ENCODE data around the gene CNOT4. TPM values are rescaled to one million over a fixed set of nuclear protein-coding genes. Genes with fewer than 3 reads are reported as not detected.

Gene CNOT4
- total and polyA plus RNA-seq, 2 of the 4 experiments (the other 2 are of a cell fraction): 7.0 to 8.1 TPM

DNA sequence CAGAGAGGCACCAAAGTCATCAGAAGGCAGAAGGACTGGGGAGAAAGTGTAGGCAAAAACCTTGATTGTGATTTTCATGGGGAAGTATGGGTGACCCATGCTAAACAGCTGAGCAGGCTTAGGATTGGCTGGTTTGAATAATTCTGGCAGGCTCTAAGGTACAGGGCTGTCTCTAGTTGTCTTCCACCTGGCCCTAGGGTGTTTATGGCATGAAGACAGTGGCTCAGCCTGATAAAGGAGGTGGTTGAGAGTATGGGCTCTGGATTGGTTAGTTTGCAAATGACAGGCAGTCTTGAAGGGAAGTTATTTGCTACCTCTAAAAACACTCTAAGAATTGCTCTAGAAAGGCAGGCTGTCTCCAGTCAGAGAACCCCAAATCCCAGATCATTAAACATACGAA is 176.0 kb downstream of the CNOT4 start:
- Histone ChIP-seq H4K91ac (ENCODE audit: insufficient read depth, low read depth, low read length) (no peak overlapping the region), H4K20me1 (ENCODE audit: insufficient read depth, low read length) (no peaks in the 10 kb centered on the region), H2BK5ac (ENCODE audit: low read depth, low read length, poor library complexity, severe bottlenecking) (no peak overlapping the region), H3K9me1 (ENCODE audit: insufficient read depth, low read length) (no peaks in the 10 kb centered on the region), H2AK9ac (replicated peaks; ENCODE audit: low read depth, low read length, poor library complexity) (no peak overlapping the region), H3K27ac (ENCODE audit: insufficient read depth, low read length) (no peak overlapping the region), H2AK5ac (ENCODE audit: low read depth, low read length) (no peak overlapping the region), H3K14ac (replicated peaks; ENCODE audit: low read depth, low read length) (no peak overlapping the region), H3K79me1 (ENCODE audit: low read depth in 1 of 2, low read length in 2 of 2) (no peaks in the 10 kb centered on the region), H3K36me3 (ENCODE audit: control insufficient read depth, insufficient read depth, low read length) (no peaks in the 10 kb centered on the region), H2BK15ac (ENCODE audit: low read depth, low read length) (no peak overlapping the region), H2BK20ac (ENCODE audit: low read depth, low read length) (no peak overlapping the region), H3K23ac (ENCODE audit: low read depth, low read length) (no peak overlapping the region), H3K18ac (ENCODE audit: low read depth, low read length) (no peak overlapping the region), H3K4me3 (ENCODE audit: insufficient read depth, low read depth, low read length) (no peak overlapping the region), H4K5ac (ENCODE audit: low read depth, low read length) (no peak overlapping the region), H3K9ac (ENCODE audit: low read depth, low read length) (no peak overlapping the region), H3K56ac (ENCODE audit: extremely low read depth, insufficient read depth, low read length) (no peak overlapping the region), H4K8ac (ENCODE audit: low read depth in 2 of 2, low read length in 2 of 2) (no peak overlapping the region), H2AFZ (replicated peaks; ENCODE audit: low read length, poor library complexity) (no peak overlapping the region), H3K4me2 (ENCODE audit: low read depth, low read length) (no peak overlapping the region), H3K4me1 (ENCODE audit: control insufficient read depth, insufficient read depth, low read length) (no peaks in the 10 kb centered on the region), H3K9me3 (ENCODE audit: control insufficient read depth, insufficient read depth, low read length) (no peaks in the 10 kb centered on the region), H2BK120ac (ENCODE audit: low read depth, low read length) (no peak overlapping the region), H3K4ac (ENCODE audit: low read depth, low read length) (no peak overlapping the region), H3K27me3 (ENCODE audit: control insufficient read depth, insufficient read depth, low read length) (peaks cover 3% of the 10 kb centered on the region)
- in situ Hi-C loops (cut with MboI; ENCODE audit: low sequenced_read_pairs) (no loop called here), dilution Hi-C loops (cut with HindIII; ENCODE audit: low sequenced_read_pairs, unreplicated experiment) (no loop called here), intact Hi-C loops (cut with micrococcal nuclease) (no loop called here)
- no peak for TF ChIP-seq SMC3 (IDR thresholded peaks at IDR 0.05; ENCODE audit: low read depth, low read length)
- no peak for TF ChIP-seq RFX5 (IDR thresholded peaks at IDR 0.05; ENCODE audit: low read depth, low read length)
- no peak for TF ChIP-seq CHD1 (IDR thresholded peaks at IDR 0.05; ENCODE audit: low read depth, low read length)
- no peak for TF ChIP-seq MAFK (IDR thresholded peaks at IDR 0.05; ENCODE audit: low read depth, low read length)
- ChIA-PET CTCF (no interaction called here), POLR2A (ENCODE audit: unreplicated experiment) (no interaction called here)
- ATAC-seq (ENCODE audit: low read depth) (no peak), DNase-seq (no peak)
- BruUV-seq (replicated peaks): no TSS peak
- WGBS, 2 experiments (ENCODE audit: extremely low coverage in 2 of 2, insufficient read length in 1 of 2): no CpG with 5 or more reads among the region's 1 CpG

Data from IMR-90 (cell line).